Activated naive CD8-positive, alpha-beta T cell treated with anti-CD3 and anti-CD28 coated beads for 36 hours (primary cell): ENCODE data around the gene CNTFR. TPM values are rescaled to one million over a fixed set of nuclear protein-coding genes. Genes with fewer than 3 reads are reported as not detected.

Experiments
- DNase-seq: peaks from one replicate; pipeline ENCODE4 v3.0.0; 2021
- H3K27ac Mint-ChIP-seq: one replicate; pipeline ENCODE4 v1.8.0; 2022; ENCODE audit warnings: mild to moderate bottlenecking, moderate library complexity, mixed read lengths
- H3K27me3 Mint-ChIP-seq: one replicate; pipeline ENCODE4 v1.8.0; 2022; ENCODE audit warnings: mild to moderate bottlenecking, mixed read lengths
- H3K36me3 Mint-ChIP-seq: one replicate; pipeline ENCODE4 v1.8.0; 2021; ENCODE audit warnings: mild to moderate bottlenecking, mixed read lengths
- H3K4me1 Mint-ChIP-seq: one replicate; pipeline ENCODE4 v1.8.0; 2021; ENCODE audit warnings: mixed read lengths
- H3K4me3 Mint-ChIP-seq: one replicate; pipeline ENCODE4 v1.8.0; 2022; ENCODE audit warnings: mild to moderate bottlenecking, moderate library complexity, mixed read lengths
- H3K9me3 Mint-ChIP-seq: one replicate; pipeline ENCODE4 v1.8.0; 2022; ENCODE audit warnings: mixed read lengths
- total RNA-seq, 2 experiments: library from RNA; stranded (reverse); gene quantifications; one replicate each; pipeline ENCODE4 v1.2.3, GENCODE V29; 2021

The CNTFR gene
- total RNA-seq, 2 experiments from 2014 or later: not detected

- H3K4me1 Mint-ChIP-seq: peaks cover 19% of the 10 kb centered on the region
- no peaks in the 10 kb centered on the region for H3K36me3 Mint-ChIP-seq
- H3K9me3 Mint-ChIP-seq: no peaks in the 10 kb centered on the region
- H3K27ac Mint-ChIP-seq: no peak within 1 kb of the TSS
- DNase-seq: peak; percentile 93
- H3K27me3 Mint-ChIP-seq: peaks cover 30% of the 10 kb centered on the region
- H3K4me3 Mint-ChIP-seq: peak within 1 kb of the TSS; percentile 36
Observed at GRCh38 chr9:34522971-34523797, 66.3 kb downstream of the CNTFR start, which contains the start of gene ENHO. TSS of gene ENHO (minus strand) at chr9:34522990. CDS start at chr9:34521695, 1,295 bp downstream.

GRCh38 chr9:34522091-34522887 lies 67.2 kb downstream of the CNTFR start:
- Mint-ChIP-seq H3K27ac (no peak overlapping the region), H3K9me3 (no peaks in the 10 kb centered on the region), H3K36me3 (no peaks in the 10 kb centered on the region), H3K27me3 (peaks cover 29% of the 10 kb centered on the region), H3K4me3 (peak overlapping the region; percentile 36), H3K4me1 (peaks cover 19% of the 10 kb centered on the region)
- DNase-seq: no peak

GRCh38 chr9:34521406-34522045 lies 68.0 kb downstream of the CNTFR start:
- Mint-ChIP-seq H3K27ac (no peak overlapping the region), H3K36me3 (no peaks in the 10 kb centered on the region), H3K4me3 (no peak overlapping the region), H3K4me1 (peaks cover 19% of the 10 kb centered on the region), H3K9me3 (no peaks in the 10 kb centered on the region), H3K27me3 (peaks cover 26% of the 10 kb centered on the region)
- no peak for DNase-seq

GRCh38 chr9:34520505-34521385 lies 68.8 kb downstream of the CNTFR start:
- Mint-ChIP-seq H3K27ac (no peak overlapping the region), H3K9me3 (no peaks in the 10 kb centered on the region), H3K27me3 (peaks cover 22% of the 10 kb centered on the region), H3K4me1 (peaks cover 19% of the 10 kb centered on the region), H3K36me3 (no peaks in the 10 kb centered on the region), H3K4me3 (no peak overlapping the region)
- DNase-seq: no peak

GRCh38 chr9:34520096-34520495 lies 69.4 kb downstream of the CNTFR start:
- Mint-ChIP-seq H3K4me3 (no peak overlapping the region), H3K27me3 (peaks cover 16% of the 10 kb centered on the region), H3K9me3 (no peaks in the 10 kb centered on the region), H3K27ac (no peak overlapping the region), H3K36me3 (no peaks in the 10 kb centered on the region), H3K4me1 (peaks cover 13% of the 10 kb centered on the region)
- DNase-seq: no peak

GRCh38 chr9:34519321-34520020 lies 70.1 kb downstream of the CNTFR start:
- Mint-ChIP-seq H3K4me3 (no peak overlapping the region), H3K27me3 (peaks cover 10% of the 10 kb centered on the region), H3K9me3 (no peaks in the 10 kb centered on the region), H3K36me3 (no peaks in the 10 kb centered on the region), H3K27ac (no peak overlapping the region), H3K4me1 (peaks cover 7% of the 10 kb centered on the region)
- no peak for DNase-seq

- no peak overlapping the region for H3K4me3 Mint-ChIP-seq
- peaks cover 1% of the 10 kb centered on the region for H3K4me1 Mint-ChIP-seq
- H3K9me3 Mint-ChIP-seq: no peaks in the 10 kb centered on the region
Observed at GRCh38 chr9:34518896-34519295, 70.6 kb downstream of the CNTFR start.

GRCh38 chr9:34518110-34518616 lies 71.4 kb downstream of the CNTFR start:
- peaks cover 8% of the 10 kb centered on the region for H3K27me3 Mint-ChIP-seq
- no peaks in the 10 kb centered on the region for H3K9me3 Mint-ChIP-seq
- no peak for DNase-seq
- no peaks in the 10 kb centered on the region for H3K4me1 Mint-ChIP-seq
- no peaks in the 10 kb centered on the region for H3K36me3 Mint-ChIP-seq
- no peak overlapping the region for H3K27ac Mint-ChIP-seq
- no peak overlapping the region for H3K4me3 Mint-ChIP-seq

More at GRCh38 chr9:34518896-34519295, 70.6 kb downstream of the CNTFR start:
- no peak overlapping the region for H3K27ac Mint-ChIP-seq
- no peaks in the 10 kb centered on the region for H3K36me3 Mint-ChIP-seq
- H3K27me3 Mint-ChIP-seq: peaks cover 8% of the 10 kb centered on the region
- no peak for DNase-seq

- Mint-ChIP-seq H3K36me3 (no peaks in the 10 kb centered on the region), H3K4me1 (no peaks in the 10 kb centered on the region), H3K27me3 (peaks cover 4% of the 10 kb centered on the region), H3K9me3 (no peaks in the 10 kb centered on the region), H3K4me3 (no peak overlapping the region), H3K27ac (no peak overlapping the region)
- no peak for DNase-seq
Observed at GRCh38 chr9:34517185-34517584, 72.3 kb downstream of the CNTFR start.

- Mint-ChIP-seq H3K4me1 (no peaks in the 10 kb centered on the region), H3K27me3 (peaks cover 4% of the 10 kb centered on the region), H3K36me3 (no peaks in the 10 kb centered on the region), H3K27ac (no peak overlapping the region), H3K4me3 (no peak overlapping the region), H3K9me3 (no peaks in the 10 kb centered on the region)
- no peak for DNase-seq
Observed at GRCh38 chr9:34515959-34516358, 73.6 kb downstream of the CNTFR start.

GRCh38 chr9:34514816-34515215 lies 74.7 kb downstream of the CNTFR start:
- Mint-ChIP-seq H3K27me3 (peaks cover 4% of the 10 kb centered on the region), H3K4me3 (no peak overlapping the region), H3K36me3 (no peaks in the 10 kb centered on the region), H3K4me1 (no peaks in the 10 kb centered on the region), H3K27ac (no peak overlapping the region), H3K9me3 (no peaks in the 10 kb centered on the region)
- no peak for DNase-seq

GRCh38 chr9:34514401-34514800 lies 75.1 kb downstream of the CNTFR start:
- peaks cover 4% of the 10 kb centered on the region for H3K27me3 Mint-ChIP-seq
- no peak for DNase-seq
- H3K36me3 Mint-ChIP-seq: no peaks in the 10 kb centered on the region
- H3K4me3 Mint-ChIP-seq: no peak overlapping the region
- no peaks in the 10 kb centered on the region for H3K4me1 Mint-ChIP-seq
- no peaks in the 10 kb centered on the region for H3K9me3 Mint-ChIP-seq
- no peak overlapping the region for H3K27ac Mint-ChIP-seq

GRCh38 chr9:34513567-34514214 lies 75.8 kb downstream of the CNTFR start:
- H3K9me3 Mint-ChIP-seq: no peaks in the 10 kb centered on the region
- no peak overlapping the region for H3K4me3 Mint-ChIP-seq
- no peak for DNase-seq
- no peaks in the 10 kb centered on the region for H3K27me3 Mint-ChIP-seq
- no peaks in the 10 kb centered on the region for H3K4me1 Mint-ChIP-seq
- H3K36me3 Mint-ChIP-seq: no peaks in the 10 kb centered on the region
- no peak overlapping the region for H3K27ac Mint-ChIP-seq
